GM12872 (cell line): ENCODE measurements around the gene SLC35E4.

Experiments
- CTCF ChIP-seq: IDR thresholded peaks from 3 replicates; pipeline ENCODE4 v1.5.1; 2011; ENCODE audit warnings: low read depth, mild to moderate bottlenecking, low read length, moderate library complexity; ENCODE audit not compliant: insufficient read depth

SLC35E4 gene

GRCh38 chr22:30635273-30636225 lies at the start of gene SLC35E4:
SLC35E4 (plus strand) TSS chr22:30635781; CDS start chr22:30636451, 670 bp downstream.
- peak; percentile 22; the same call in 2 of the 3 replicates for TF ChIP-seq CTCF

- TF ChIP-seq CTCF = no peak
Observed at GRCh38 chr22:30586414-30586813, 49.2 kb upstream of the SLC35E4 start.

- no peak for TF ChIP-seq CTCF
Observed at GRCh38 chr22:30591191-30591587, 44.4 kb upstream of the SLC35E4 start.

GRCh38 chr22:30591588-30592359 lies 43.8 kb upstream of the SLC35E4 start, which contains the start of gene PES1:
PES1 (minus strand) TSS chr22:30591910; CDS start chr22:30591833, 77 bp downstream.
- TF ChIP-seq CTCF = no peak

- TF ChIP-seq CTCF = no peak
Observed at GRCh38 chr22:30596199-30596598, 39.4 kb upstream of the SLC35E4 start.

GRCh38 chr22:30596886-30597285 lies 38.7 kb upstream of the SLC35E4 start:
- TF ChIP-seq CTCF = no peak

GRCh38 chr22:30598986-30599385 lies 36.6 kb upstream of the SLC35E4 start:
- TF ChIP-seq CTCF = no peak
